ENCODE data around the gene SLC24A4. TPM values are rescaled to one million over a fixed set of nuclear protein-coding genes. Genes with fewer than 3 reads are reported as not detected.

The SLC24A4 gene
- polyA plus RNA-seq, 1 donor from 2014 or later, result 0.17 TPM

- Histone ChIP-seq H3K36me3 (ENCODE audit: insufficient read depth, low read length) (no peaks in the 10 kb centered on the region), H3K9me2 (ENCODE audit: insufficient read depth, low read length) (no peaks in the 10 kb centered on the region), H3K27ac (ENCODE audit: low read length) (no peak overlapping the region), H3K4me2 (ENCODE audit: low read length) (no peak overlapping the region), H3F3A (ENCODE audit: insufficient read depth, low read length, poor library complexity, severe bottlenecking) (no peaks in the 10 kb centered on the region), H3K9me3 (ENCODE audit: low read length) (peaks cover 1% of the 10 kb centered on the region), H3K79me2 (replicated peaks; ENCODE audit: insufficient read depth, low read length) (no peaks in the 10 kb centered on the region), H3K27me3 (ENCODE audit: insufficient read depth, low read depth, low read length) (no peaks in the 10 kb centered on the region), H3K4me3 (ENCODE audit: low read length) (no peak overlapping the region), H4K20me1 (ENCODE audit: insufficient read depth) (no peaks in the 10 kb centered on the region), H3K9ac (ENCODE audit: low read length) (no peak overlapping the region), H2AFZ (ENCODE audit: low read depth, low read length) (no peak overlapping the region)
- TF ChIP-seq EZH2 (IDR thresholded peaks at IDR 0.05; ENCODE audit: borderline replicate concordance, insufficient read depth, low read length, poor library complexity, severe bottlenecking), result no peak
- TF ChIP-seq TAF1 (IDR thresholded peaks at IDR 0.05; ENCODE audit: low read depth), result no peak
- TF ChIP-seq RAD21 (conservative IDR thresholded peaks at IDR 0.05), result no peak
- no peak for TF ChIP-seq REST (IDR thresholded peaks at IDR 0.05; ENCODE audit: borderline replicate concordance)
- no peak for TF ChIP-seq MXI1 (conservative IDR thresholded peaks at IDR 0.05; ENCODE audit: poor library complexity, severe bottlenecking)
- TF ChIP-seq POLR2AphosphoS5 (IDR thresholded peaks at IDR 0.05), result no peak
- no peak for TF ChIP-seq EP300 (conservative IDR thresholded peaks at IDR 0.05; ENCODE audit: poor library complexity, severe bottlenecking)
- no peak for TF ChIP-seq SMC3 (conservative IDR thresholded peaks at IDR 0.05; ENCODE audit: poor library complexity)
- TF ChIP-seq CTCF (IDR thresholded peaks at IDR 0.05; ENCODE audit: poor library complexity, severe bottlenecking), result no peak
Measured at GRCh38 chr14:92380582-92380981, 57.6 kb downstream of the SLC24A4 start.

- Histone ChIP-seq H3K9me2 (ENCODE audit: insufficient read depth, low read length) (no peaks in the 10 kb centered on the region), H3K4me2 (ENCODE audit: low read length) (no peak overlapping the region), H2AFZ (ENCODE audit: low read depth, low read length) (no peak overlapping the region), H3K27me3 (ENCODE audit: insufficient read depth, low read depth, low read length) (no peaks in the 10 kb centered on the region), H3K36me3 (ENCODE audit: insufficient read depth, low read length) (no peaks in the 10 kb centered on the region), H3K79me2 (replicated peaks; ENCODE audit: insufficient read depth, low read length) (no peaks in the 10 kb centered on the region), H3K4me3 (ENCODE audit: low read length) (no peak overlapping the region), H3K9me3 (ENCODE audit: low read length) (no peaks in the 10 kb centered on the region), H4K20me1 (ENCODE audit: insufficient read depth) (no peaks in the 10 kb centered on the region), H3K27ac (ENCODE audit: low read length) (no peak overlapping the region), H3F3A (ENCODE audit: insufficient read depth, low read length, poor library complexity, severe bottlenecking) (no peaks in the 10 kb centered on the region), H3K9ac (ENCODE audit: low read length) (no peak overlapping the region)
- TF ChIP-seq MXI1 (conservative IDR thresholded peaks at IDR 0.05; ENCODE audit: poor library complexity, severe bottlenecking), result no peak
- TF ChIP-seq REST (IDR thresholded peaks at IDR 0.05; ENCODE audit: borderline replicate concordance), result no peak
- TF ChIP-seq RAD21 (conservative IDR thresholded peaks at IDR 0.05), result no peak
- TF ChIP-seq EP300 (conservative IDR thresholded peaks at IDR 0.05; ENCODE audit: poor library complexity, severe bottlenecking), result no peak
- TF ChIP-seq EZH2 (IDR thresholded peaks at IDR 0.05; ENCODE audit: borderline replicate concordance, insufficient read depth, low read length, poor library complexity, severe bottlenecking), result no peak
- TF ChIP-seq CTCF (IDR thresholded peaks at IDR 0.05; ENCODE audit: poor library complexity, severe bottlenecking), result no peak
- TF ChIP-seq SMC3 (conservative IDR thresholded peaks at IDR 0.05; ENCODE audit: poor library complexity), result no peak
- TF ChIP-seq POLR2AphosphoS5 (IDR thresholded peaks at IDR 0.05), result no peak
- no peak for TF ChIP-seq TAF1 (IDR thresholded peaks at IDR 0.05; ENCODE audit: low read depth)
Measured at GRCh38 chr14:92382677-92383076, 59.7 kb downstream of the SLC24A4 start.

All from neural cell (in vitro differentiated cells).